ENCODE data around the gene CHAD.

CHAD gene

GRCh38 chr17:50501054-50501453 lies 32.4 kb upstream of the CHAD start:
- no peaks in the 10 kb centered on the region for H3K9me3 ChIP-seq (ENCODE audit: control insufficient read depth, insufficient read depth, low read length)
- TF ChIP-seq EZH2phosphoT487 (IDR thresholded peaks at IDR 0.05; ENCODE audit: borderline replicate concordance, low read length) = no peak
- TF ChIP-seq, protein P1, sequence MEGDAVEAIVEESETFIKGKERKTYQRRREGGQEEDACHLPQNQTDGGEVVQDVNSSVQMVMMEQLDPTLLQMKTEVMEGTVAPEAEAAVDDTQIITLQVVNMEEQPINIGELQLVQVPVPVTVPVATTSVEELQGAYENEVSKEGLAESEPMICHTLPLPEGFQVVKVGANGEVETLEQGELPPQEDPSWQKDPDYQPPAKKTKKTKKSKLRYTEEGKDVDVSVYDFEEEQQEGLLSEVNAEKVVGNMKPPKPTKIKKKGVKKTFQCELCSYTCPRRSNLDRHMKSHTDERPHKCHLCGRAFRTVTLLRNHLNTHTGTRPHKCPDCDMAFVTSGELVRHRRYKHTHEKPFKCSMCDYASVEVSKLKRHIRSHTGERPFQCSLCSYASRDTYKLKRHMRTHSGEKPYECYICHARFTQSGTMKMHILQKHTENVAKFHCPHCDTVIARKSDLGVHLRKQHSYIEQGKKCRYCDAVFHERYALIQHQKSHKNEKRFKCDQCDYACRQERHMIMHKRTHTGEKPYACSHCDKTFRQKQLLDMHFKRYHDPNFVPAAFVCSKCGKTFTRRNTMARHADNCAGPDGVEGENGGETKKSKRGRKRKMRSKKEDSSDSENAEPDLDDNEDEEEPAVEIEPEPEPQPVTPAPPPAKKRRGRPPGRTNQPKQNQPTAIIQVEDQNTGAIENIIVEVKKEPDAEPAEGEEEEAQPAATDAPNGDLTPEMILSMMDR (IDR thresholded peaks at IDR 0.05; ENCODE audit: low read depth, low read length, poor library complexity, severe bottlenecking) = peak; percentile 44

GRCh38 chr17:50499721-50500120 lies 31.0 kb upstream of the CHAD start:
- H3K4me2 ChIP-seq (ENCODE audit: low read length) = no peak overlapping the region
- H3K4me3 ChIP-seq (ENCODE audit: low read length) = no peak overlapping the region
- H4K20me1 ChIP-seq (ENCODE audit: control insufficient read depth, insufficient read depth, low read depth, low read length) = no peaks in the 10 kb centered on the region

More at GRCh38 chr17:50501054-50501453, 32.4 kb upstream of the CHAD start:
- Histone ChIP-seq H3K36me3 (ENCODE audit: control insufficient read depth, low read length) (no peaks in the 10 kb centered on the region), H3K4me3 (ENCODE audit: low read length) (no peak overlapping the region), H3F3A (ENCODE audit: control insufficient read depth, insufficient read depth) (peaks cover 12% of the 10 kb centered on the region; the same call in 1 of the 2 replicates), H3K27ac (ENCODE audit: low read depth, low read length) (no peak overlapping the region), H3K4me2 (ENCODE audit: low read length) (no peak overlapping the region), H3K79me2 (ENCODE audit: control insufficient read depth, low read length) (no peaks in the 10 kb centered on the region), H3K9me2 (replicated peaks; ENCODE audit: control insufficient read depth, low read length) (no peaks in the 10 kb centered on the region), H3K27me3 (ENCODE audit: control insufficient read depth, low read length) (no peaks in the 10 kb centered on the region), H3K4me1 (ENCODE audit: control insufficient read depth, low read length) (peaks cover 39% of the 10 kb centered on the region), H4K20me1 (ENCODE audit: control insufficient read depth, insufficient read depth, low read depth, low read length) (no peaks in the 10 kb centered on the region)

GRCh38 chr17:50499270-50499669 lies 30.6 kb upstream of the CHAD start:
- Histone ChIP-seq H3K9me3 (ENCODE audit: control insufficient read depth, insufficient read depth, low read length) (no peaks in the 10 kb centered on the region), H3K27ac (ENCODE audit: low read depth, low read length) (no peak overlapping the region), H4K20me1 (ENCODE audit: control insufficient read depth, insufficient read depth, low read depth, low read length) (no peaks in the 10 kb centered on the region), H3K4me2 (ENCODE audit: low read length) (no peak overlapping the region), H3K79me2 (ENCODE audit: control insufficient read depth, low read length) (no peaks in the 10 kb centered on the region), H3K4me1 (ENCODE audit: control insufficient read depth, low read length) (peaks cover 22% of the 10 kb centered on the region), H3K9me2 (replicated peaks; ENCODE audit: control insufficient read depth, low read length) (no peaks in the 10 kb centered on the region), H3K4me3 (ENCODE audit: low read length) (no peak overlapping the region), H3K36me3 (ENCODE audit: control insufficient read depth, low read length) (no peaks in the 10 kb centered on the region), H3K27me3 (ENCODE audit: control insufficient read depth, low read length) (peaks cover 5% of the 10 kb centered on the region; the same call in 1 of the 2 replicates), H3F3A (ENCODE audit: control insufficient read depth, insufficient read depth) (peaks cover 12% of the 10 kb centered on the region; the same call in 1 of the 2 replicates)
- TF ChIP-seq, protein P1 (IDR thresholded peaks at IDR 0.05; ENCODE audit: low read depth, low read length, poor library complexity, severe bottlenecking) = no peak
- TF ChIP-seq EZH2phosphoT487 (IDR thresholded peaks at IDR 0.05; ENCODE audit: borderline replicate concordance, low read length) = no peak

More at GRCh38 chr17:50499721-50500120, 31.0 kb upstream of the CHAD start:
- H3K4me1 ChIP-seq (ENCODE audit: control insufficient read depth, low read length) = peaks cover 27% of the 10 kb centered on the region
- TF ChIP-seq, protein P1 (IDR thresholded peaks at IDR 0.05; ENCODE audit: low read depth, low read length, poor library complexity, severe bottlenecking) = no peak
- no peak for TF ChIP-seq EZH2phosphoT487 (IDR thresholded peaks at IDR 0.05; ENCODE audit: borderline replicate concordance, low read length)
- peaks cover 5% of the 10 kb centered on the region; the same call in 1 of the 2 replicates for H3K27me3 ChIP-seq (ENCODE audit: control insufficient read depth, low read length)
- H3K9me3 ChIP-seq (ENCODE audit: control insufficient read depth, insufficient read depth, low read length) = no peaks in the 10 kb centered on the region
- no peaks in the 10 kb centered on the region for H3K36me3 ChIP-seq (ENCODE audit: control insufficient read depth, low read length)
- no peaks in the 10 kb centered on the region for H3K79me2 ChIP-seq (ENCODE audit: control insufficient read depth, low read length)
- H3K27ac ChIP-seq (ENCODE audit: low read depth, low read length) = no peak overlapping the region
- peaks cover 12% of the 10 kb centered on the region; the same call in 1 of the 2 replicates for H3F3A ChIP-seq (ENCODE audit: control insufficient read depth, insufficient read depth)
- H3K9me2 ChIP-seq (replicated peaks; ENCODE audit: control insufficient read depth, low read length) = no peaks in the 10 kb centered on the region

Data from DOHH2 (cell line).